SK-N-MC (cell line): ENCODE measurements around the gene SHROOM2.

Source experiments
- EZH2 ChIP-seq: fragments of 200-600 bp; sonication (generic); IDR thresholded peaks from one replicate; pipeline ENCODE4 v1.6.1; 2017; ENCODE audit warnings: antibody characterized with exemption
- FOXP2 ChIP-seq: optimal IDR thresholded peaks from 2 replicates; pipeline ENCODE3; 2011; ENCODE audit warnings: mild to moderate bottlenecking, moderate library complexity; ENCODE audit not compliant: insufficient read depth; ENCODE audit errors: extremely low read length, control extremely low read depth
- POLR2AphosphoS5 ChIP-seq: IDR thresholded peaks from 2 replicates; pipeline ENCODE4 v1.6.1; 2012; ENCODE audit warnings: mild to moderate bottlenecking, low read depth, low read length, borderline replicate concordance

- TF ChIP-seq POLR2AphosphoS5 = no peak
- TF ChIP-seq EZH2 = no peak
- TF ChIP-seq FOXP2 = no peak
These were observed 81.0 kb downstream of the SHROOM2 start for GRCh38 chrX:9867226-9867625.
